Measurements from ENCODE around the gene FAM83D.
"Not testable (repeated sequence)": the region's sequence is repeated elsewhere in the genome, so short reads cannot be mapped to it uniquely, and the experiment has no call there.

Gene FAM83D

DNA sequence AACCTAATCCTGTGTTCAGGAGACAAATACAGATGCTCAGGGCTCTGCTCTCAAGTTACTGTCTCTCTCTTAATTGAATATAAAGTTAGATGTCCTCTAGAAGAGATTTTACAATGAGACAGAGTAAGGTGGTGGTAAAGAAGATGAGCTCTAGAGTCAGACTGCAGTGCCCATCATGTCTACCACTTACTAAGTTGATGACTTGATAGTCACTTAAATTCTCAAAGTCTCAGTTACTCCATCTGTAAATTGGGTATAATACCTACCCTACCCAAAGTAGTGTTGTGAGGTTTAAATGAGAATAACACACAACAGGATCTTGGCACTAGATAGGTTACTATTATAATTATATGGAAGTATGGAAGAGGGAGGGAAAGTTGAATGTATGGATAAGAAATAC lies 37.5 kb downstream of the FAM83D start:
- DNase-seq (ENCODE audit: low read depth, low spot score), result no peak

DNA sequence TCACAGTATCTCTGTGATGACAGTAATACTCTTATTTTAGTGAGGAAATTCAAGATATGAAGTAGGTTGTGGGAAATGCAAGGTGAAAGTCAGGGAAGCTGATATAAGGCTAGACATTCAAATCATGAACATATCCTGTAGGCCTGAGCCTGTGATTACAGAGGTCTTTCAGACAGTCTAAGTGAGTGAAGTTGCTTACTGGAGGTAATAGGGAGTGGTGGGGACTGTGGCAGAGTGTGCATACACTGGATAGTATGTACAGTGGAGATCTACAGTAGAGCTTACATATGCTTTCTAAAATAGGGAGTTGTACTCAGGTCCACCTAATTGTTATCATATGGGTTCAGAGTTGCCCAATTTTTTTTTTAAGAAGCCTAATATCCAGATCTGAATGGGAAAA lies 39.0 kb downstream of the FAM83D start:
- DNase-seq (ENCODE audit: low read depth, low spot score), result no peak

DNA sequence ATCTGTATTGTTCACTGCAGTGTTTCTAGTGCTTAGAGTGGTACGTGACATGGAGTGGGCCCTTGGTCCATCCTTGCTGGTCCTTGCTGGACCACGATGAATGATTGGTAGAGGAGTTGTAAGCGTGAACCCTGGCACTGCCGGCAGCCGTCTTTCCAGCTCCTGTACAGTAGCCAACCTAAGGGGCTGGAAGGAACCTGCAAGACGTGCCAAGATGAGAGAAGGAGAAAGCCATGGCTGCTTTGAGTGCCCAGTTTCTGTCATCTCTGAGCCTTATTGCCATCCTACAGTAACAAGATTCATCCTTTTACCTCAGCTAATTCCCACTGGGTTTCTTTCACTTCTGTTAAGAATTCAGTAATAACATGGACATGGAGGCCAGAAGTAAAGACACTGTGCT lies 41.9 kb downstream of the FAM83D start:
- no peak for DNase-seq (ENCODE audit: low read depth, low spot score)

DNA sequence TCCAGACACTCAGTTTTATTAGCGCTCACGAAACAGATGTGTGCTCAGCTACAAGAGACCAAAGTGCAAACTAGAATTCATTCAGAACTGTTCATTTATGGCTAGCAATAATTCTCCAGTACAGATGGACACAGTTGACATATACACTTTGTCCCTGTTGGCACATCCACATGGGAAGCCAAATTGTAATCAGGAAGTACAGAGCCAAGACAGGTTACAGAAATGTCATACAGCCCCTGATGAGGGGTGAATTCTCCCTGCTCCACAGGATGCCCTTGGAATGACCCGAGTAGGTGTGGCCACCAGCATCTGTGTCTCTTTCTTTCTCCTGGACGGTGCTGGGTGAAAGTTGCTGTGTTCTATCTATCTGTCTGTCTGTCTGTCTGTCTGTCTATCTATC lies 43.5 kb downstream of the FAM83D start:
- no peak for DNase-seq (ENCODE audit: low read depth, low spot score)

DNA sequence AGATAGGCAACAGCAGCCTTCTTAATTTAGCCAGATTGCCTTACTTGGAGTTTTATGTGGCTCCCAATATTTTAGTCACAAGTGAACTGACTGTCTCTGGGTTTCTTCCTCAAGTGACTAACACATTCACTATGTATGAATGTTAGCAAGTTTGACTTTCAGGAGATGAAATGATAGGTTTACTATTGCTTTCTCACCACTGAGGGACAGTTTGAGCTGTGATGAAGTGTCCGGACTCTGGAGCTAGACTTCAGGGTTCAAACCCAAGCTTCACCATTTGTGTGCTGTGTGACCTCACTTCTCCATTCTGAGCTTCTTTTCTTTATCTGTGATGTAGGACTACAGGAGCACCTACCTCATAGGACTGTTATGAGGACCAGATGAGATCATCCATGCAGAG lies 44.1 kb downstream of the FAM83D start:
- DNase-seq (ENCODE audit: low read depth, low spot score), result no peak

DNA sequence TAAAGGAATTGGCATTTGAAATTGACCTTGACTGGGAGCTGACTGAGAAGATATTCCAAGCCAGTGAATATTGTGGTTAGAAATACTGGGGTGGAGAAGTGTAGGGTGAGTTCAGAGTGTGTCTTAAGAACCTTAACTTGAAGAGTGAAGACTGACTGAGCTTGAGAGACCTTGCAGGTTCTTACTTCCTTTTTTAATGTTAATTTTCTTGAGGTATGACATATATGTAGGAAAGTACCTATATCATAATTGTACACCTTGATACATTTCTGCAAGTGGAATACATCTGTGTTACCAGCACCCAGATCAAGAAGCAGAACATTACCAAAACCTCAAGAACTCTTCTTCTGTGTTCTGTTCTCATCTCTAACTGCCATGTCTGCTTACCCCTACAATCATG lies 46.9 kb downstream of the FAM83D start:
- DNase-seq (ENCODE audit: low read depth, low spot score), result no peak

DNA sequence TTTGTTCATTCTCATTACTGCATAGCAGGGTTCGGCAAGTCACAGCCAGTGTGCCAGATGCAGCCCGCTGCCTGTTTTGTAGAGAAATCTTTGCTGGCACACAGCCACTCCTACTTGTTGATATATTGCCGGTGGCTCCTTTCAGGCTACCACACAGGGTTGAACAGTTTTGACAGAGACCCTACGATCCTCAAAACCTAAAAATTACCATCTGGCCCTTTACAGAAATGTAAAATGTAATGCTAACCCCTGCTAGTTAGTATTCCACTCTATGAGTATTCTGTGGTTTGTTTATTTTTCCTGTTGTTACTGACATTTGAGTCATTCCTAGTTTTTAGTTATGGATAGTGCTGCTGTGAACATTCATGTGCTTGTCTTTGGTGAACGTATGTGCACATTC lies 47.4 kb downstream of the FAM83D start:
- DNase-seq (ENCODE audit: low read depth, low spot score), result peak; percentile 27

DNA sequence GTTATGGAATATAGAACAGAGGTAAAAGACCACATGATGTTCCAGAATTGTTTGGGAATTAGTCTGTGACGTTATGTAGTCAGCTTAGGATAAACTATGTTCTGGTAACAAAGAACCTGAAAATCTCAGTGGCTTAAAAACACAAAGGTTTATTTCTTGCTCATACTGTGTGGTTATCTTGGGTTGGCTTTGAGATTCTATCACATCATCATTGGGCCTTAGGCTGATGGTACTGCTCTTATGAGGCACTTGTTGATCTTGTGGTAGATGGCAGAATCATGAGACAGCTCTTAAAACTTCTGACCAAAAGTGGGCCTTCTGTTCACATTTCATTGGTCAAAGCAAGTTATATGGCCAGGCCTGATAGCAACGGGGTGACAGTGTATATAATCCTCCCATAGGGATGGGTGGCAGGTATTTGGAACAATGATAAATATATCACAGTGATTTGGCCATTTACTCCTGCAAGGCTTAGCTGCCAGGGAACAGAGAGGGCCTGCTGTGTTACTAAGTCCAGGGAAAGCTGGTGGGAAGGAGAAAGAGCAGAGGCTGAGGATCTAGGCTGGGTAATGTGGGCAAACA lies 49.4 kb downstream of the FAM83D start:
- no peak for DNase-seq (ENCODE audit: low read depth, low spot score)

DNA sequence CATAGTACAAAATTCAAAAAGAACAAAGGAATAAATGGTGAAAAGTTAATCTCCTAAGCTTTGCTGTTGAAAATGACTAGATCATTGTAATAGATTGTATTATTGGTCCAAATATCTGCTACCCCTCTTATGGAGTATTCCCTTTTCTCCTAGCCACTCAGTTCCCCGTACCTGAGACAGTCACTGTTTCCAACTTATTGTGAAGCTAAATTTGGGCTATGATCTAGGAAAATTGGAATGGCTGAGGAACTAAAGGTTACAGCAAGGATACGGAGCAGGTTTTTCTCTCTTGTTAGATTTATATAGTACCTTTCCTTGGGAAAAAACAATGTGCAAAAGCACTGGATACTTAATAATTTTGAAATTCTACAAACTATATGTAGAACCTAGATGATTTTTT lies 53.2 kb downstream of the FAM83D start:
- DNase-seq (ENCODE audit: low read depth, low spot score), result no peak

DNA sequence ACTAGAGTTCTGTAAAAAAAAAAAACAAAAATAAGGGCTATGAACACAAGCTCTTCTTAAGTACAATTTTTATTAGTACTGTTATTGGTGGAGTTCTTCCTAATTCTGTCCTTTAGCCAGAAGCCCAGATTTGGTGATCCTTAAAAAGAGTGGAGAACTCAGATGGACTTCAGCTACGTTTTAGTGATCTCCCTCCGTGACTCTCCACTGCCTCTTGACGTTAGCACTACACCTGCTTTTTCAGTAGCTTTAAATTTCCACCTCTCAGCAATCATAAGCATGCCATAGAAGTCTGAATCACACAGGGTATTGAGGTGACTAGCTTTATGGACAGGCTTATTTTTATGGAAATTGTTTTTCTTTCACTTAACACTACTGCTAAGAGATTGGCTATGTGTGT lies 53.6 kb downstream of the FAM83D start:
- DNase-seq (ENCODE audit: low read depth, low spot score), result no peak

DNA sequence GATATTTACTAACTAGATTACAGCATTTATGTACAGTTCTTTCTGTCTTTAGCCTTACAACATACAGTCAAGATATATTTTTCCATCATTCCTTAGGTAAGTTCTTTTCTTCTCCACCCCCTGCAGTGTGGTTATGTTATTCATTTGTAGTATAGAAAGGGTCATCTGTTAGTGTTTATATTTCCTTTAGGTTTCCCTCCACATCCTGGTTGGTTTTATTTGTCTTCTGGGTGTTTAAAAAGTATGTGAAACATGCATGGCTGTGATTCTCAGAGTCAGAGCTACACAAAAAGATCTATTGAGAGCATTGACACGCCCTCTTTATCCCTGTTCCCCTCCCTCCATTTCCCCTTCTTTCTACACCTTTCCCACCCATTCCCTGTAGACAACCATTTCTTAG lies 56.1 kb downstream of the FAM83D start:
- DNase-seq (ENCODE audit: low read depth, low spot score), result no peak

DNA sequence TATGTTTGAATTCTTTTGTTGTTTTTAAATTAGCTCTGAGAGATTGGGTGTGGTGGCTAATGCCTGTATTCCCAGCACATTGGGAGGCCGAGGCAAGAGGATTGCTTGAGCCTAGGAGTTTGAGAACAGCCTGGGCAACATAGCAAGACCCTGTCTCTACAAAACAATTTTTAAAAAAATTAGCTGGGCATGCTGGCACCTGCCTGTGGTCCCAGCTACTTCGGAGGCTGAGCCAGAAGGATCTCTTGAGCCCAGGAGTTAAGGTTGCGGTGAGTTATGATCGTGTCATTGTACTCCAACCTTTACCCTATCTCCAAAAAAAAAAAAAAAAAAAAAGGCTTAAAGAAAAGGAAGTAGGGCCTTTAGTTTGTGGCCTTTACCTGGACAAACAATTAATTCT lies 58.8 kb downstream of the FAM83D start:
- no peak for DNase-seq (ENCODE audit: low read depth, low spot score)

DNA sequence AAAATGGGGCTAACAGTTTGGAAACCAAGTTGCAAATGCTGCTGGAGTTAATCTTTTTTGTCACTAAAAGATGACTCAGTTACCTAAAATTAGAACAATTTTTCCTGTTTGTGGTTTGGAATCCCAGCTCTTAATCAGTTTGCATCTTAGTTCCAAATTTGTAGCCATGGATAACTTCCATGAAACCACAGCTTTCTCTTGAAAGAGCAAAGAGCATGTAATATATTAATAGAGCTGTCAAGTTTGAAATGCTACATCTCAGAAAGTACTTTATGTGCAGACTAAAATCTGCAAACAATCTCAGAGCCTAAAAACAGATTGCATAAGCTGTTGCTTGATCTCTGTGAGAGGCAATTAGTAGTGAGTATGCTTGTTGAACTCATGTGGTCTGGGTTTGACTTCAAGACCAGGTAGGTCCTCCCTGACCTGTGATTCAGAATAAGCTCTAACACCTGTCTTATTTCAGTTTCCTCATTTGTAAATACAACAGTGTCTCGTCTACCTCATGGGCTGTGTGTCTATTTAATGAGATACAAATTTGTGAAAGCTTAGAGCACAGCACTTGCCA lies 59.5 kb downstream of the FAM83D start:
- DNase-seq (ENCODE audit: low read depth, low spot score), result no peak

DNA sequence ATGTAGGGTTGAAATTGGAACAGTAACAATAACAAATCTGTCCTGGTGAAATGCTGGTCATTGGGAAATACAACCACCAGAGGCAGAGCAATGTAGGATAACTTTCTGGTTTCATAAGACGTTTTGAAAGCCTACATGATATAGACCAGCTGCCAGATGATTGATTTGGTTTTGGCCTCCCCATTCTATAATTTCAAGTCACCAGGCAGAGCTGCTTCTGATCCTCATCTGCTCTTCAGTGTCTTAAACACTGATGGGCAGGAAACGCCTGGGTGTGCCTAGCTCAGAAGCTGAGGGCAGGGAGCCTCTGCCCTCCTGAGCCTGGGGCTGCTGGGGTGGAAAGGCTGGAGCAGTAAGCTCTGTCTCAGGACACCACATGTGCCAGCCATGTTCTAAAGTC lies 60.4 kb downstream of the FAM83D start:
- no peak for DNase-seq (ENCODE audit: low read depth, low spot score)

DNA sequence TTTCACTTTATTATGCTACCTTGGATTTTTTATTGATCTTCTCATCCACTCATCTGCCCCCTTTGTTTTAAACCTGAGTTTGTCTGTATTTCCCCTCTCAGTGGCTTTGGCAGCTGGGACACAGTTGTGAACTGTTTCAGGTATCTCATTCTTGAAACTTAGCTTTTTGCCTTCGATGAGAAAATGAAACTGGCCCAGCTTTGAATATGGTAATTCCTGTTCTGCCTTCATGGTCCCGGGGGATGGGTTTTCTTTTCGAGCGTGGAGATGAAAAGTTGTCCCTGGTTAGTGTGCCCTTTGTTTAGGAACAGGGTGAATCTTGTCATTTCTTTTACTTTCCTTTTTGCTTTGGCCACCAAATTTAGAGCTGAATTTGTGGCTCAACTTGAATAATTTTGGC lies 61.6 kb downstream of the FAM83D start:
- no peak for DNase-seq (ENCODE audit: low read depth, low spot score)

DNA sequence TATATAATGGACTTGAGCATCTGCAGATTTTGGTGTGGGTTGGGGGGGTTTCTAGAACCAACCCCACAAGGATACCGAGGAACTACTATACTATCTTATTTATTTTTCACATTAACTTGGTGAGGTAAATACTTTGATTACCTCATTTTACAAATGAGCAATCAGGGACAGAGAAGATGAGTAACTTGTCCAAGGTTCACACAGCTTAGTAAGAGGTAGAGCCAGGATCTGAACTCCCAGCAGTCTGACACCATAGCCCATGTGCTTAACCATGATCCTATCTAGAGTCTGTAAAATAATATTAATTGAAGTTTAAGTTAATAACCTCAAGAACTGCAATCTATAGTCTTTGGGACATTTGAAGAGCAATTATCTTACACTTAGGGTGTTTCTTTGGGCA lies 64.5 kb downstream of the FAM83D start:
- no peak for DNase-seq (ENCODE audit: low read depth, low spot score)

DNA sequence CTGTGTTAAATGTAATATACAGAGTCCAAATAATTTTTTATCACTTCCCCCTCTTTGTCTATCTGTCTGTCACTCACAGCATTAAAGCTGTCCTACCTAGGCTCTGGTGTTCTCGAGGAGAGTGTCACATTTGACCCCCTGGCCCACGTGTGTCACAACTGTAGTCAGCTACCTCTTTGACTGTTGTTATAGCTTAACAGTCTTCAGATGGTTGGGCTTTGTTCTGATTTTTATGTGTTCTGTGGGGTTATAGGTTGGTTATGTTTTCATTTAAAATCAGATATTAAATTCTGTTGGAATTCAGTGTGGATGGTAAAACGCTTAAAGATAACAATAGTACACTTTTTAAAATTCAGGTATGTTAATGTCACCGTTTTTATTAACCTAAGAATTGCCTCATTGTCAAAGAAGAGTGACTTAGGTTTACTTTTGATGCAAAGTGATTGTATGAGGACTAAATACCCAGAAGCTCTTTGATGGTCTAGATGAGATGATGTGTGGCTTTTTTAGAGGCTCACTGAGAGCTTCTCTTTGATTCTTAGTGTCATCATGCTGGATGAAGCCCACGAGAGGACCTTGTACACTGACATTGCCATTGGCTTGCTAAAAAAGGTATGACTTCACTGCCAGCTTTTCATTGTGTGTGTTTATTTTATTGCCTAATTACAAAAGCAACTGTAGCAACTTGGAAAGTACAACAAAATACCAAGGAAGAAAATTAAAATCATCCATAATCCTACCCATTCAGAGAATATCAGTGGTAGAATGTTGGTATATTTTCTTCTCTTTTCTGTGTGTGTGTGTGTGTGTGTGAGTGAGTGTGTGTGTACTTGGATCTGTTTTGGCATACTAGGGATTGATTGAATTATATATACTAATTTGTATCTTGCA lies 65.8 kb downstream of the FAM83D start:
- DNase-seq (ENCODE audit: low read depth, low spot score), result no peak

DNA sequence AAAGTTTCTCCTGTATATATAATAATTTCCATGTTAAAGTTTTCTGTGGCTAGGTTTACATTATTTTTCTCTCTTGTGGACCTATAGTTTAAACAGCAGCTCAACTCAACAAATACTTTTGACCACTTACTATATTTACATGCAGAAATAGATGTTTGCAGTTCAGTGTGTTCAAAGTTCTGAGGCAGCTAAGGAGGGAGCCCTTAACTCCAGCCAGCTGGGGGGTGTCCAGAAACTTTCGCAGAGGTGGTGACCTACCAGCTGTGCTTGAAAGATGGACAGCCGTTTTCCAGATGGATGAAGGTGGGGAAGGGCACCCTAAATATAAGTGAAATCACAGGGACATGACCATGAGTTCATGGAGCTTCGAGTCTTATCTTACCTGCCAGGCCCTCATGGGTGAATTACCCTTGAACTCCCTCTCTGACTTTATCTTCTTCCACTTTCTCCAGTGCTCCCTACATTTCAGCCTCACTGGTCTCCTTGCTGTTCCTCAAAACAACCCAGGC lies 69.4 kb downstream of the FAM83D start:
- no peak for DNase-seq (ENCODE audit: low read depth, low spot score)

DNA sequence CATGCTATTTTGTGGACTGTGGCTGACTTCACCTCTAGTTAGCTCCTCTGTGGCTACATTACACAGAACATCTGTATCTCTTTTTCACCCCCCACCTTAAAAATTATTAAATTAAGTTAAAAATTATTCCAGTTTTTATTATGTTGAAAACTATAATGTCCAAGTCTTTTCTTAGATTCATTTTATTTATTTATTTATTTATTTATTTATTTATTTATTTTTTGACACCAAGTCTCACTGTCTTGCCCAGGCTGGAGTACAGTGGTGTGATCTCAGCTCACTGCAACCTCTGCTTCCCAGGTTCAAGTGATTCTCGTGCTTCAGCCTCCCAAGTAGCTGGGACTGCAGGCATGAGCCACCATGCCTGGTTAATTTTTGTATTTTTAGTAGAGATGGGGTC lies 70.6 kb downstream of the FAM83D start:
- not testable (repeated sequence) for DNase-seq (ENCODE audit: low read depth, low spot score)

DNA sequence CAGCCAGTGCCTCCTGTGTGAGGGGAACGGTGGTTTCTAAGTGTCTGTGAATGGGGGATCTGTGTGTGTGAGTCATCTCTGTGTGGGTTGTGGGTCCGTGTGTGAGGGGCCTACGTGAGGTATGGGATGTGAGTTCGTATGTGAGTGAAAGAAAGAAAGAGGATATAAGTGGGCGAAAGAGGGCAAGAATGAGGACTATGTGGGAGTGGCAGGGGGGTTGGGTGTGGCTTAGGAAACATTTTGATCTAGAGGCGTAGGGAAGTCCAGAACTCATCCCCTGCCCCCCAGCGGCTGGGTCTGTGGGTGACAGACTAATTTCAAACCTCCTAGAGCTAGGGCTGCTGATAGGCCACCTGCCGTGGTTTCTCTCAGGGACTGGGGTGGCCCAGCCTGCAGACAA lies 71.4 kb downstream of the FAM83D start:
- no peak for DNase-seq (ENCODE audit: low read depth, low spot score)

DNA sequence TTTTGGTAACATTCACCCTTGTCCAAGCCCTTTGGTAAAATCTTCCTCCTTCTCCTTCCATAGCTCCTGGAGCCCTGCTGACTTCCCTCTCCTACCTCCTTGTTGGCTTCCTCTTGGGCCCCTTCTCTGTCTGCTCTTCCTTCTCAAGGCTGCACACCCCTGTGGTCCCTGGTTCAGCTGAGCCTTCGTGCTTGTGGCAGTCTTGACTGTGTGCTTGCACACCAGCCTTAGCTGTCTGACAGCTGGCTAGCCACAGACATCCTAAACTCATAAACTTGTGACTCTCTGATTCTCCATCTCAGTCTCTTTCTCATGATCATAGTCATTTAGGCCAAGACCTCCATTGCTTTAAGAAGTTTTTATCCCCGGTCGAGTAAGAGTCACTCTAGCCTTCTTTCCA lies 73.0 kb downstream of the FAM83D start:
- no peak for DNase-seq (ENCODE audit: low read depth, low spot score)

DNA sequence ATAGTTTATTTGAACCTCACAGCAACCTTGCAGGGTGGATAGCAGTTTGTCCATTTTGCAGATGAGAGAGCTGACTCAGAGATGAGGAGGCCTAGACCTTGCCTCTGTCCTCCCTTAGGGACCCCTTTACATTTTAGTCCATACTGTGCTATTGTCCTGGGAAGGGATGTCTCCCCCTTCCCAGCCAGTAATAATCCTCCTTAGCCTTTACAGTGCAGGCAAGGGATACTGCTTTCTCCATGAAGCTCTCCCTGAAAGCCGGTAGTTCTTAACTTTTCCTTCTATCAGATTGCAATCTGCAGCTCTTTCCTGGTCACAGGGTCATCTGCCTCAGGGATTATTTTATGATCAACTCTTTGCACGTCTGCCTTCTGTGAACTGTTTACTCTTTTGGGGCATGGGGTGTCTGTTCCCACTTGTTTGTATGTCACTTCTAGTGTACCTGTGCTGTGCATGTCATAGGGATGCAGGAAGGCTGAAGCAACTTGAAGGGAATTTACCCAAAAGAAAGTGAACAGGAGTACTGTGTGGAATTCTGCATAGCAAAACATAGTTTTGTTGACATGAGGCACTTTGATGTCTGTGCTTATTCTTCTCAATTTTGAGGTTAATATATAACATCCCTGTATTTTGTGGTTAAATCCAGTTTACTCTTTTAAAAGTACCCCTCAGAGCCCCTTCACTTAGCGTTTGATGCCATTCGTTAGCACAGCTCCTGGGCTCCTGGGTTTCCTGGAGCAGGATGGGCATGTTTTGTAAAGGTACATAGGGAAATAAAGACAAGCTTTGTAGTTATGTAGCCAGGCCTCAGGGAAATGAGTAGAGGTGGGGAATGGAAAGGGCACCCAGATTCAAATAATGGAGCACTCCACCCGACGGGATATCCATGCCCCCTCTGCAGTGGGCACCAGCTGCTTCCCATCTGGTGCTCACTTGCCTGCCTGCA lies 74.0 kb downstream of the FAM83D start:
- DNase-seq (ENCODE audit: low read depth, low spot score), result no peak

Measured in brain pericyte (primary cell).